Peyer's patch (tissue), 4 donors: ENCODE measurements around the gene CELF2.

Experiments
- CTCF ChIP-seq, 6 experiments: fragments of 450-650 bp in 4 of 6; fragments of 200-600 bp in 2 of 6; sonication (generic) in 1 of 6; IDR thresholded peaks; one replicate each; pipeline ENCODE4 v1.5.1; 2017 to 2019; ENCODE audit warnings: antibody characterized with exemption in 6 of 6, mild to moderate bottlenecking in 3 of 6, moderate library complexity in 1 of 6
- POLR2A ChIP-seq, 2 donors: fragments of 450-650 bp; IDR thresholded peaks; one replicate each; pipeline ENCODE4 v1.5.1; 2017; ENCODE audit warnings: antibody characterized with exemption in 2 of 2, mild to moderate bottlenecking in 2 of 2, moderate library complexity in 2 of 2

- TF ChIP-seq CTCF (IDR thresholded peaks at IDR 0.05) (no peak), POLR2A (IDR thresholded peaks at IDR 0.05) (no peak)
Observed at GRCh38 chr10:11058965-11059364, 41.3 kb downstream of the CELF2 start.
